Occipital lobe (tissue), 2 donors: ENCODE results near the gene NMUR2. TPM values are rescaled to one million over a fixed set of nuclear protein-coding genes. Genes with fewer than 3 reads are reported as not detected.

ENCODE experiments used
- DNase-seq: peaks from one replicate; lab custom pipeline; 2025; lab: John Stamatoyannopoulos, UW
- total RNA-seq: library from RNA; depleted of rRNA; stranded (reverse); fragments of >200 nt; gene quantifications from one replicate; pipeline ENCODE4 v1.2.3, GENCODE V29; 2014

NMUR2 gene
- total RNA-seq, 1 donor from 2014 or later: not detected

DNA sequence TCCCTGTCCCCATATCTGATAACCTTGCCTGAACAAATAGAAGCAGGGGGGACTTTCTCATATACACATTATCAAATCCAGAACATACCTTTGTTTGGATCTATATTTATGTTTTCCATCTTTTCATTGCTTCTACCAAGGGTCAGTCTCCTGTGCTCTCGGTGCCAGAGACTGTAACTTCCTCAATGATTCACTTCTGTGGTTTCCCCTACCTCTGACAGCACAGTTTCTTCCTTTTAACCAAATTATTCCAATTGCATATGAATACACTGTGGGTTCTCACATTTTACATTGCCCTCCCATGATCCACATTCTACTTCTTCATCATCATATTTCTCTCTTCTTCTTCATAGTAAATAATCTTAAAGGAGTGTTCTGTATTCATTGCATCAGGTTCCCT lies 32.2 kb downstream of the NMUR2 start:
- no peak for DNase-seq

DNA sequence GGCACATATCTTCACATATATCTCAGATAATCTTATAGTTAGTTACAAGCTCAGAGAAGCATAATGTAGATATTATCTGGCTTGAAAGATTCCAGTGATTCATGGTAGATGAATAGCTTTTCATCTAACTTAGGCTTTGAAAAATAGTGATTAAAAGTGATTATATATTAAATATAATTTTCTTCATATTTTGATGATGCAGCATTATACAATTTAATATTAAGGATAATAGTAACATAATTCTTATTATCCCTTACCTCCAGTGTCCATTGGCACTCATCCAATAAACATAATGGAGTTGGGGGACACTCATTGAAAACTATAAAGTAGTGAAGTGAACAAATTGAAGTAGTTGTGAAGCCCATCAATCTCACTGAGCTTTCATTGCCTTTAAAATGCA lies 35.8 kb downstream of the NMUR2 start:
- no peak for DNase-seq

DNA sequence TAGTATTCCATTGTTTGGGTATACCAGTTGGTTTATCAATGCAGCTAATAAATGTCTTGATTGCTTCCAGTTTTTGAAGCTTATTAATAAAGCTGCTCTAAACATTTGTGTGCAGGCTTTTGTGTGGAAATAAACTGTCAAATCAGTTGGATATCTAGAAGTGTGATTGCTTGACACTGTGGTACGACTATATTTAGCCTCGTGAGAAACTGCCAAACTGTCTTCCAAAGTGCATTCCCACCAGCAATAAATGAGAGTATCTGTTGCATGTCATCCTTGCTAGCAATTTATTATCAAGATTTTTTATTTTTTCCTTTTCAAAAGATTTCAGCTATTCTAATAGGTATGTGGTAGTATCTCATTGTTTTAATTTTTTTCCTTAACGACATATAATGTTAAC lies 37.5 kb downstream of the NMUR2 start:
- DNase-seq: no peak

DNA sequence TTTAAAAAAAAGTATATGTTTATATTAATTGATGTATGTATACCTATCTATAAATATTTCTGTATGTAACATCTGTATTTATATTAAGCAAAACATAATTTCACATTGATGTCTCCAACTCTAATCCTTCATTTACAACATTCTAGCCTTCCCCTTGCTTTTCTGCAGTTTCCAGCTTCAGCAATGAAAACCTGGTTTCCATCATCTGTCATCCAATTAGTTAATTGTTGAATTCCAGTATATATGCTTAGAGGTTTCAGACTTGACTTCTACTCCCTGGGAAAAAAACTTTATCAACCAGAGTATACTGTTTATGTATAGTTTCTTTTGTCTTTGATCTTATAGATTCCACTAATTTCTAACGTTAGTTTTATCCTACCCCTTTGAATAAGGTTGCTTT lies 38.4 kb downstream of the NMUR2 start:
- DNase-seq: no peak

DNA sequence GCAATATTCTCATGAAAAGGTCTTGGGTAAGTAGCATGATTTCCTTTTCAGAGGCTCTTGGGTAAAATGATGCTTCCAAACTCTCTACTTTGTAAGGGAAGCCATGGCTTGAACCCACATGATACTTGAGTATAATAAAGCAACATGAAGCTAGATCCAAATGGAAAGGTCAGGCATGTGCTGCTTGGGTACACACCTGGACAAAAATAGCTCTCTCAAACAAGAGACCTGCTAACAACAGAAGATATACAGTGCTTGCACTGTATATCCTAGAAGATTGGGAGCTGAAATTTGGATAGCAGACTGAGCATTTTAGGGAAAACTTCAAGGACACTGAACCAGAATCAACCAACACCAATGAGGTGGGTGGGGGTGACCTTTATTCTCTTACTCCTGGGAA lies 40.2 kb downstream of the NMUR2 start:
- DNase-seq: no peak

DNA sequence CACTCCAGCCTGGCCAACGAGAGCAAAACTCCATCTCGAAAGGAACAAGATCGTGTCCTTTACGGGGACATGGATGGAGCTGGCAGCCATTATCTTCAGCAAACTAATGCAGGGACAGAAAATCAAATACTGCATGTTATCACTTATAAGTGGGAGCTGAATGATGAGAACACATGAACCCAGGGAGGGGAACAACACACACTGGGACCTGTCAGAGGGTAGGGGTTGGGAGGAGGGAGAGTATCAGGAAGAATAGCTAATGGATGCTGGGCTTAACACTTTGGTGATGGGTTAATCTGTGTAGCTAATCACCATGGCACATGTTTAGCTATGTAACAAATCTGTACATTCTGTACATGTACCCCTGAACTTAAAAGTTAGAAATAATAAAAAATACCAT lies 40.9 kb downstream of the NMUR2 start:
- DNase-seq: no peak

DNA sequence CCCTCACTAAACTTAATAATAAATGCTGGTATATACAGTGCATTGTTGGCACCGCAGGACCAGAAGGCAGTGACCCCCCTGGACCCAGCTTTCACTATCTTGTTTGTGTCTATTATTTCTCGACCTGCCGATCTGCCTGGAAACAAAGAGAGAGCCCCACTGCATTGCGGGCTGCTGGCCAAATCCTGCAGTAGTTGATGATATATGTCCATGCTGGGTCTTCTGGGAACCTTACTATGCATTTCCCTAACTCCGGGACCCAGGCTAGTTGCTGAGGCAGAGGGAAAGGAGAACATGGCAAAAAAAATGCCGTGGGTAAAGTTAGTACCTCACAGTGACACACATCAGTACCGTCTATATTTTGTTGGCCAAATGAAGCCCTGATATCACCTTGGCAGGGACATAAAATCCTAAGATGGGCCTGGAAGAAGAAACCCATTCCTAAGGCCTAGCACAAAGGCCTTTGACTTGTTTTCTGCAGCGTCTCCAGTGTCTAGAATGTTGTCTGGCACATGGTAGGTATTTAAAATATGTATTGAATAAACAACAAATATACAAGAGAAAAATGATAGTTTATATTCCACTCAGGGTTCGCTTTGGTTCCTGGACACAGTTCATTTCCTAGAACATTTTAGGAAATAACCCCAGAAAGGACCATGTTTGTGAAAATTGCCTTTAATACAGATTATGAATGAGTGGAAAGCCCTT lies 46.1 kb downstream of the NMUR2 start:
- DNase-seq: no peak

DNA sequence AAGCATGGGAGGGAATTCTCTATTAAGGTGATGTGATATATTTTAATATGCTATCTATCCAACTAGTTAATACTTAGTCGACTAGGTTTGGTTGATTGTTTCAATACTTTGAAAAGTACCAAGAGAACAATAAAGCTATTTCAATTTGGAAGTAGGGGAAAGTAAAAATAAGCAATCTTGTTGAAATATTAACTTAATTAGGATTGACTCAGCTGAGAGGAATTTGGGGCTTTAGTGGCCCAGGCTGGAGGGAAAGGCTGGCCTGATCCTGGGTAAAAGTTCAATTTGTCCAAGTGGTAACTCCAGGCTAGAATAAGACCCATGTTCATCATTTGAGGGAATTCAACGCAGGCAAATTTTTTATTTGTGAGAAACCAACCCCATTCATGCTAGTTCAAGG lies 48.6 kb downstream of the NMUR2 start:
- DNase-seq: no peak

DNA sequence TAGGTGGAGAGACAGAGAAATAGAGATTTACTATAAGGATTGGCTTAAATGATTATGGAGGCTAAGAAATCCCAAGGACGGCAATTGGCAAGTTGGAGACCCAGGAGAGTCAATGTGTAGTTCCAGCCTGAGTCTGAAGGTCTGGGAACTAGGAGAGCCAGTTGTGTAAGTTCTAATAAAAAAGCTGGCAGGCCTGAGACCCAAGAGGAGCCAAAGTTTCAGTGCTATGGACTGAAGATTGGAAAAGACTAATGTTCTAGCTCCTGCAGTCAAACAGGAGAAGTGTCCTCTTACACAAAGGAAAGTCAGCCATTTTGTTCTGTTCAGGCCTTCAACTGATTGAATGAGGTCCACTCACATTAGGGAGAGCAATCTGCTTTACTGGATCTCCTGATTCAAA lies 50.0 kb downstream of the NMUR2 start:
- DNase-seq: no peak

DNA sequence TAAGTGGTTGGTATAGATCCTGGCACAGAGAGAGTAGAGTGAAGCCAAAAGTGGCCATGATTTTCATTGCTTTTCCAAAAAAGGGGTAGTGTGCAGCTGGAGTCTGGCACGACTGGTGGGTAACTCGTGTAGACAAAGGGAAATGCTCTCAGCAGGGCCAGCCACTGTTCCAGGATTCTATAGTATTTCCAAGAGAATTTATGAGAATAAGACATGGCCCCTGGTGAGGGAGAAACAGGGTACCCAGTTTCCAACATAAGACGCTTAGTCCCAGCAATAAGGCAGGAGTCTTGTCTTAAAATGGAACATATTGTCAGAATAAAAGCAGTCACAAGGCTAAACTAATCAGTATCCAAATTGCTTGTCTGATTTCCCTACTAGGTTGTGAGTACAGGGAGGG lies 52.1 kb downstream of the NMUR2 start:
- DNase-seq: no peak

DNA sequence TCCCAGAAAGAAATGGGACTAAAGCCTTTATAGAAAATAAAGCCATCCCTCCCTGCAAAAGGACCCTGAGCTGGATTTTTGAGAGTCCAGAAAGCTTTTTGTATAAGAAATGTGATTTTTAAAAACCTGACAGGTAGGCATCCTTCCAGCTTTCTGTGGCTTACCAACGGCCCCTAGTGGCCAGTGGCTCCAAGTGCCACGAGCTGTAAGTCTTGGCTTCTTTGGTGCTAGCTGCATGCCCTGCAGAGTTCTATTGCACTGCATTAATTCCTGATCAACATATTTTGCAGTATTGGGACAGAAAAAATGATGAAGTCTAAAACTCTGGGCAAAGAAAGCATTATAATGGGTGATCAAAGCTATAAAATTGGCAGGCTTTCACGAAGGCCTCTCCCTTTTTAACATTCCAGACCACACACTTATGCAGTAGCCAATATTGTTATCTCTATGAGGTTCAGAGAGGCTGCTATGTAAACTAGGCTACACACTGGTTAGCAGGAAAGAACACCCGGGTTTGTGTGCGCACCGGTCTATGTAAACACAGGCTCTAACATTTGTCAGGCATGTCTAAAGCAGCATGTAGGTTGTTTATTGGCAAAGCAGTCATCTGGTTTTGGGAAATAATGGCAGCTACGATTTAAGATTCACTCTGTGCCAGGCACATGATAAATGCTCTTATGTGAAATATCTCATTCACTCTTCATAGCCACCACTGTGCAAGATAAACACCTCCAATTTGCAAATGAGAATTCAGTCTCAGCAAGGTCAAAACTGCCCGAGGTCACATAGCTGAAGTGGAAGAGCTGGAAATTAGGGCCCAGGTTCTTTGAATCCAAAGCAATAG lies 55.2 kb downstream of the NMUR2 start:
- no peak for DNase-seq
